GM03348 (cell line): ENCODE data around the gene IGSF23.
A peak's percentile ranks its signal among the peaks of the same experiment; 100 is the strongest.
"Not testable (repeated sequence)": the region's sequence is repeated elsewhere in the genome, so short reads cannot be mapped to it uniquely, and the experiment has no call there.

Experiments used
- DNase-seq: peaks from one replicate; pipeline ENCODE4 v3.0.0; 2012; ENCODE audit warnings: low spot score

Gene IGSF23

GRCh38 chr19:44611812-44612295, 1.5 kb upstream of the IGSF23 start:
- DNase-seq, result no peak

GRCh38 chr19:44614313-44614712, 950 bp downstream of the IGSF23 start:
- DNase-seq, result no peak

GRCh38 chr19:44615863-44616247, 2.5 kb downstream of the IGSF23 start:
- DNase-seq, result no peak

- no peak for DNase-seq
Measured at GRCh38 chr19:44617110-44617880, 3.9 kb downstream of the IGSF23 start.

GRCh38 chr19:44618640-44619357, 5.4 kb downstream of the IGSF23 start:
- DNase-seq, result no peak

- no peak for DNase-seq
Measured at GRCh38 chr19:44620667-44621066, 7.3 kb downstream of the IGSF23 start.

GRCh38 chr19:44621367-44621766, 8.0 kb downstream of the IGSF23 start:
- no peak for DNase-seq

GRCh38 chr19:44623080-44623479, 9.7 kb downstream of the IGSF23 start:
- DNase-seq, result peak; percentile 30

- DNase-seq, result no peak
Measured at GRCh38 chr19:44623626-44624025, 10.3 kb downstream of the IGSF23 start.

GRCh38 chr19:44624840-44625354, 11.5 kb downstream of the IGSF23 start:
- DNase-seq, result no peak

- not testable (repeated sequence) for DNase-seq
Measured at GRCh38 chr19:44625637-44626036, 12.3 kb downstream of the IGSF23 start.

- DNase-seq, result peak; percentile 88
Measured at GRCh38 chr19:44626048-44626624, 12.8 kb downstream of the IGSF23 start.

- no peak for DNase-seq
Measured at GRCh38 chr19:44627631-44628030, 14.3 kb downstream of the IGSF23 start.

- DNase-seq, result no peak
Measured at GRCh38 chr19:44628793-44629192, 15.4 kb downstream of the IGSF23 start.

- DNase-seq, result not testable (repeated sequence)
Measured at GRCh38 chr19:44631611-44632010, 18.2 kb downstream of the IGSF23 start.

- not testable (repeated sequence) for DNase-seq
Measured at GRCh38 chr19:44634058-44634457, 20.7 kb downstream of the IGSF23 start.

- no peak for DNase-seq
Measured at GRCh38 chr19:44634785-44635184, 21.4 kb downstream of the IGSF23 start.

GRCh38 chr19:44635581-44636438, 22.4 kb downstream of the IGSF23 start:
- DNase-seq, result peak; percentile 41

GRCh38 chr19:44636439-44637389, 23.4 kb downstream of the IGSF23 start:
- DNase-seq, result no peak

GRCh38 chr19:44637390-44637764, 24.0 kb downstream of the IGSF23 start:
- DNase-seq, result no peak

GRCh38 chr19:44640518-44640917, 27.2 kb downstream of the IGSF23 start:
- no peak for DNase-seq
